ENCODE results near the gene GPC3. TPM values are rescaled to one million over a fixed set of nuclear protein-coding genes. Genes with fewer than 3 reads are reported as not detected.

Gene GPC3
- total RNA-seq, 2 donors from 2014 or later = 2.7 to 5.2 TPM

- no peak for TF ChIP-seq POLR2A (IDR thresholded peaks at IDR 0.05)
- TF ChIP-seq POLR2AphosphoS5 (IDR thresholded peaks at IDR 0.05) = no peak
- TF ChIP-seq CTCF (IDR thresholded peaks at IDR 0.05) = no peak
- intact Hi-C loops (cut with DNase I) = no loop called here
- Histone ChIP-seq H3K36me3 (no peaks in the 10 kb centered on the region), H3K4me1 (replicated peaks) (no peaks in the 10 kb centered on the region), H3K27ac (no peak overlapping the region), H3K4me3 (no peak overlapping the region), H3K9me3 (no peaks in the 10 kb centered on the region), H3K27me3 (replicated peaks; ENCODE audit: insufficient read depth) (no peaks in the 10 kb centered on the region)
- DNase-seq (ENCODE audit: low spot score) = no peak
- WGBS = 96% methylated on average over 2 of the region's 6 CpGs
Observed at GRCh38 chrX:133804072-133804471, 181.3 kb downstream of the GPC3 start.

GRCh38 chrX:133796282-133796681, 189.1 kb downstream of the GPC3 start:
- Histone ChIP-seq H3K27ac (no peak overlapping the region), H3K36me3 (no peaks in the 10 kb centered on the region), H3K9me3 (no peaks in the 10 kb centered on the region), H3K4me3 (no peak overlapping the region), H3K4me1 (replicated peaks) (no peaks in the 10 kb centered on the region), H3K27me3 (replicated peaks; ENCODE audit: insufficient read depth) (no peaks in the 10 kb centered on the region)
- DNase-seq (ENCODE audit: low spot score) = no peak
- TF ChIP-seq CTCF (IDR thresholded peaks at IDR 0.05) (no peak), POLR2A (IDR thresholded peaks at IDR 0.05) (no peak), POLR2AphosphoS5 (IDR thresholded peaks at IDR 0.05) (no peak)
- intact Hi-C loops (cut with DNase I) = no loop called here

GRCh38 chrX:133794126-133794525, 191.3 kb downstream of the GPC3 start:
- Histone ChIP-seq H3K27me3 (replicated peaks; ENCODE audit: insufficient read depth) (no peaks in the 10 kb centered on the region), H3K4me1 (replicated peaks) (no peaks in the 10 kb centered on the region), H3K36me3 (no peaks in the 10 kb centered on the region), H3K27ac (no peak overlapping the region), H3K9me3 (no peaks in the 10 kb centered on the region), H3K4me3 (no peak overlapping the region)
- TF ChIP-seq POLR2A (IDR thresholded peaks at IDR 0.05) = no peak
- no peak for TF ChIP-seq POLR2AphosphoS5 (IDR thresholded peaks at IDR 0.05)
- intact Hi-C loops (cut with DNase I) = loop anchor here (5.0 kb wide), 2 partner anchors 233 to 603 kb away; no protein-coding TSS in a partner anchor
- 23% methylated on average over 4 of the region's 4 CpGs for WGBS
- DNase-seq (ENCODE audit: low spot score) = no peak

- no peak overlapping the region for H3K4me3 ChIP-seq
Observed at GRCh38 chrX:133793626-133794025, 191.8 kb downstream of the GPC3 start.

DNA sequence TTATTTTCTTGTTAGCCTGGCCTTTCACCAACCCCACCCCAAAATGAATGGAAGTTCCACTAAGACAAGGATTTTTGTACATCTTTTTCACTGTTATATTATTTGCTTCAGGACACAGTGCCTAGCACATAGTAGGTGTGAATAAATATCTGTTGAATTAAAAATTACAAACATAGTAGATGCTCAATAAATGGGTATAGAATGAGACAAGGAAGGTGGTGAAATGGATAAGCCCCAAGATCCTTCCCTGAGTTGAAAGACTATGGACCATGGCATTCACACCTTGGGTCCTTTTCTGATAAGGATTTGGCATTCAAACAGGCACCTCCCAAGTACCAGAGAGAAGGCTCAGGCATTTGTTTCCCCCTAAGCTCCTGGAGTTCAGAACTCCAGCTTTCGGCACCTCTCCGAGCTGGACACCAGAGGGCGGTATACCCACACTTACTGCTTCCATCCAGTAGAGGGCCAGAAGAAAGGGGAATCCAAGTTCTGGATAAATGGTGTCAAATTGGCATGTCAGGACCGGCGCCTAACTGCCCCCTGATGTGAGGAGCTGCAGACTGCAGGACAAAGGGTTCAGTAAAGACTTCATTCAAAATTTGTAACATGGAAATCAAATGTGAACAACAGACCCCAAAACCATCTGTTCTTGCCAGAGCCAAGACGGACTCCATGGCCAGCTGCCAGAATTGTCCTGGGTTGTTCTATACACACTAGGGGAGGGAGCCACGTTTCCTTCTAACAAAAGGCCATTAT, 193.0 kb downstream of the GPC3 start:
- Histone ChIP-seq H3K9me3 (no peaks in the 10 kb centered on the region), H3K4me3 (no peak overlapping the region), H3K27ac (no peak overlapping the region), H3K4me1 (replicated peaks) (no peaks in the 10 kb centered on the region), H3K36me3 (no peaks in the 10 kb centered on the region), H3K27me3 (replicated peaks; ENCODE audit: insufficient read depth) (no peaks in the 10 kb centered on the region)
- WGBS = 1% methylated on average over 7 of the region's 7 CpGs
- DNase-seq (ENCODE audit: low spot score) = peak; percentile 33
- TF ChIP-seq POLR2AphosphoS5 (IDR thresholded peaks at IDR 0.05) = peak; percentile 28
- TF ChIP-seq CTCF (IDR thresholded peaks at IDR 0.05) = peak; percentile 71 to 84 (median 79)
- TF ChIP-seq POLR2A (IDR thresholded peaks at IDR 0.05) = no peak
- intact Hi-C loops (cut with DNase I) = loop anchor here (5.0 kb wide), 2 partner anchors 235 to 605 kb away; no protein-coding TSS in a partner anchor

More at GRCh38 chrX:133793626-133794025, 191.8 kb downstream of the GPC3 start:
- Histone ChIP-seq H3K27me3 (replicated peaks; ENCODE audit: insufficient read depth) (no peaks in the 10 kb centered on the region), H3K27ac (no peak overlapping the region), H3K4me1 (replicated peaks) (no peaks in the 10 kb centered on the region), H3K9me3 (no peaks in the 10 kb centered on the region), H3K36me3 (no peaks in the 10 kb centered on the region)
- 23% methylated on average over 2 of the region's 2 CpGs for WGBS
- no peak for DNase-seq (ENCODE audit: low spot score)
- TF ChIP-seq POLR2AphosphoS5 (IDR thresholded peaks at IDR 0.05) (no peak), POLR2A (IDR thresholded peaks at IDR 0.05) (no peak), CTCF (IDR thresholded peaks at IDR 0.05) (no peak)
- intact Hi-C loops (cut with DNase I) = loop anchor here (5.0 kb wide), 2 partner anchors 234 to 604 kb away; no protein-coding TSS in a partner anchor
